ENCODE results near the gene CAMTA1. TPM values are rescaled to one million over a fixed set of nuclear protein-coding genes. Genes with fewer than 3 reads are reported as not detected.

CAMTA1 gene
- total RNA-seq, 1 donor from 2014 or later: 67.9 TPM

- no peak for DNase-seq (ENCODE audit: low spot score)
These were observed 442.4 kb downstream of the CAMTA1 start for GRCh38 chr1:7227654-7228053.

- DNase-seq (ENCODE audit: low spot score): no peak
These were observed 443.2 kb downstream of the CAMTA1 start for GRCh38 chr1:7228252-7228961.

- DNase-seq (ENCODE audit: low spot score): no peak
These were observed 443.9 kb downstream of the CAMTA1 start for GRCh38 chr1:7229186-7229585.

- DNase-seq (ENCODE audit: low spot score): no peak
These were observed 444.7 kb downstream of the CAMTA1 start for GRCh38 chr1:7229696-7230631.

GRCh38 chr1:7232441-7233236 lies 447.4 kb downstream of the CAMTA1 start:
- no peak for DNase-seq (ENCODE audit: low spot score)

GRCh38 chr1:7233237-7233540 lies 447.9 kb downstream of the CAMTA1 start:
- DNase-seq (ENCODE audit: low spot score): no peak

GRCh38 chr1:7233646-7234470 lies 448.6 kb downstream of the CAMTA1 start:
- no peak for DNase-seq (ENCODE audit: low spot score)

- no peak for DNase-seq (ENCODE audit: low spot score)
These were observed 449.2 kb downstream of the CAMTA1 start for GRCh38 chr1:7234471-7234755.

- DNase-seq (ENCODE audit: low spot score): no peak
These were observed 450.7 kb downstream of the CAMTA1 start for GRCh38 chr1:7235871-7236517.

GRCh38 chr1:7236844-7237515 lies 451.7 kb downstream of the CAMTA1 start:
- no peak for DNase-seq (ENCODE audit: low spot score)

- no peak for DNase-seq (ENCODE audit: low spot score)
These were observed 461.9 kb downstream of the CAMTA1 start for GRCh38 chr1:7247158-7247557.

GRCh38 chr1:7247791-7248548 lies 462.7 kb downstream of the CAMTA1 start:
- DNase-seq (ENCODE audit: low spot score): no peak

GRCh38 chr1:7248549-7249199 lies 463.4 kb downstream of the CAMTA1 start:
- no peak for DNase-seq (ENCODE audit: low spot score)

GRCh38 chr1:7249516-7249915 lies 464.3 kb downstream of the CAMTA1 start:
- DNase-seq (ENCODE audit: low spot score): no peak

- DNase-seq (ENCODE audit: low spot score): no peak
These were observed 464.9 kb downstream of the CAMTA1 start for GRCh38 chr1:7250176-7250575.

GRCh38 chr1:7250597-7251453 lies 465.6 kb downstream of the CAMTA1 start:
- no peak for DNase-seq (ENCODE audit: low spot score)

- no peak for DNase-seq (ENCODE audit: low spot score)
These were observed 466.2 kb downstream of the CAMTA1 start for GRCh38 chr1:7251454-7251800.

- DNase-seq (ENCODE audit: low spot score): no peak
These were observed 467.3 kb downstream of the CAMTA1 start for GRCh38 chr1:7252411-7253117.

Measured in mucosa of gallbladder (tissue), 1 donor.